ENCODE measurements around the gene PNPLA2.

The PNPLA2 gene, protein sequence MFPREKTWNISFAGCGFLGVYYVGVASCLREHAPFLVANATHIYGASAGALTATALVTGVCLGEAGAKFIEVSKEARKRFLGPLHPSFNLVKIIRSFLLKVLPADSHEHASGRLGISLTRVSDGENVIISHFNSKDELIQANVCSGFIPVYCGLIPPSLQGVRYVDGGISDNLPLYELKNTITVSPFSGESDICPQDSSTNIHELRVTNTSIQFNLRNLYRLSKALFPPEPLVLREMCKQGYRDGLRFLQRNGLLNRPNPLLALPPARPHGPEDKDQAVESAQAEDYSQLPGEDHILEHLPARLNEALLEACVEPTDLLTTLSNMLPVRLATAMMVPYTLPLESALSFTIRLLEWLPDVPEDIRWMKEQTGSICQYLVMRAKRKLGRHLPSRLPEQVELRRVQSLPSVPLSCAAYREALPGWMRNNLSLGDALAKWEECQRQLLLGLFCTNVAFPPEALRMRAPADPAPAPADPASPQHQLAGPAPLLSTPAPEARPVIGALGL

DNA sequence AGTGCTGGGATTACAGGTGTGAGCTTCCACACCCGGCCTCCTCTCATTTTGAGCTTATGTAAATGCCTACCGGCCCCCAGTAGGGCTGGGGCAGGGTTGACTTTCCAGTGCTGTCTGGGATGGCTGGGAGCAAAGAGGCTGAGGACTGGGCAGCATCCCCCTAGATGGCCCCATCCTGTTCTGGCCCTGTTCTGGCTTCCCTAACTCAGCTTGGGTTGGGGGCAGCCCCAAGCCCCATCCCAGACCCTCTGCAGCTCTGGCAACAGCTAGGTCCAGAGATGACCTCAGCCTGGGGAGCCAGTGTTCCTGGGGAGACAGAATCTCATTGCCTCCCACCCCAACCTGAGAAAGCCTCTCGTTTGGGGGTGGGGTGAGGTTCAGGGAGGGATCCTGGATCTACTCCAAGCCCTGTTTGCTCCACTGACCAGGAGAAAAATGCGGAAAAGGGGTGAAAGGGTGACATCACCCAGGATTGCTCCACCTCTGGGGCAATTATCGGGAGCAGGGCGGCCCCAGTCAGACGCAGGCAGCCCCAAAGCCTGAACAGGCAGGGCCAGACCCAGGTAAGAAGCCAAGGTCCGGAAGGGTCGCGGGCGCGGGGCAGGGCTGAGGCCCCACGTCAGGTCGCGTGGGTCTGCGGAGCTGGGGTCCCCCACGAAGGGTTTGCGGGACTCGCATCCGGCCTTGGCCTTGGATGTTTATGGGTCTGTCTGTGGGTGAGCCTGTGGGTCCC is at the start of gene PNPLA2:
PNPLA2 (plus strand) TSS at position 519 of the 733 bp plus-strand sequence. CDS start 805 bp downstream, outside the sequence.
- DNase-seq = no peak

DNA sequence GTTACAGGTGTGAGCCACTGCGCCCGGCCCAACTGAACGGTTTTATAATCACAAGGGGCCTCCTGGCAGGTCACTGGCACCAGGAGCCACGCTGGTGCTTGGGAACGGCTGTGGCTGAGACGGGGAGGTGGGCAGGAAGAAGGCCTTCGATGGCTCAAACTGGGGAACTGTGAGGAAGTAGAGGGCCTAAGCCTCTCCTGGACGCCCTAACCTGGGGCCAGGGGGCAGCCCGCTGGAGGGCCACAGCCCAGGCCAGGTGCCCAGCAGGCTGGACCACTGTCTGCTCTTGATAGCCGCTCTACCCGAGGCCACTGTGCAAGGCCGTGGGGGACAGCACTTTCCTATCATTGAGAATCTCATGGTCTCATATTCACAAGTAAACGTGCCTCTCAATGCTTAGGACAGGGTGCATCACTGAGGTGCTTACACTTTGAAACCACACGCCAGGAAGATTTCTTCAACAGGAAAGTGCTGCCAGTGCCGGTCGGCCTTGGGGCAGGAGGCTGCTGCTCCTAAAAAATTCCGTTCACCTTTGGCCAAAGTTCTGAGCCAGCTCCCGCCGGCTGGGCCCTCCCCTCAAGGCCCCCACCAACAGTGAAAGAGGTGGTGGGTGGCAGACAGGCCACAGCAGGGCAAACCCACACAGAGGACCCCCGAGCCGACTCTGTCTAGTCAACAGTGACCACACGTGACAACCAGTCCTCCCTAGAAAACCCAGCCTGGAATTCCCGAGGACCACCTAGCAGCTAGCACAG is 48.6 kb upstream of the PNPLA2 start:
- no peak for DNase-seq

DNA sequence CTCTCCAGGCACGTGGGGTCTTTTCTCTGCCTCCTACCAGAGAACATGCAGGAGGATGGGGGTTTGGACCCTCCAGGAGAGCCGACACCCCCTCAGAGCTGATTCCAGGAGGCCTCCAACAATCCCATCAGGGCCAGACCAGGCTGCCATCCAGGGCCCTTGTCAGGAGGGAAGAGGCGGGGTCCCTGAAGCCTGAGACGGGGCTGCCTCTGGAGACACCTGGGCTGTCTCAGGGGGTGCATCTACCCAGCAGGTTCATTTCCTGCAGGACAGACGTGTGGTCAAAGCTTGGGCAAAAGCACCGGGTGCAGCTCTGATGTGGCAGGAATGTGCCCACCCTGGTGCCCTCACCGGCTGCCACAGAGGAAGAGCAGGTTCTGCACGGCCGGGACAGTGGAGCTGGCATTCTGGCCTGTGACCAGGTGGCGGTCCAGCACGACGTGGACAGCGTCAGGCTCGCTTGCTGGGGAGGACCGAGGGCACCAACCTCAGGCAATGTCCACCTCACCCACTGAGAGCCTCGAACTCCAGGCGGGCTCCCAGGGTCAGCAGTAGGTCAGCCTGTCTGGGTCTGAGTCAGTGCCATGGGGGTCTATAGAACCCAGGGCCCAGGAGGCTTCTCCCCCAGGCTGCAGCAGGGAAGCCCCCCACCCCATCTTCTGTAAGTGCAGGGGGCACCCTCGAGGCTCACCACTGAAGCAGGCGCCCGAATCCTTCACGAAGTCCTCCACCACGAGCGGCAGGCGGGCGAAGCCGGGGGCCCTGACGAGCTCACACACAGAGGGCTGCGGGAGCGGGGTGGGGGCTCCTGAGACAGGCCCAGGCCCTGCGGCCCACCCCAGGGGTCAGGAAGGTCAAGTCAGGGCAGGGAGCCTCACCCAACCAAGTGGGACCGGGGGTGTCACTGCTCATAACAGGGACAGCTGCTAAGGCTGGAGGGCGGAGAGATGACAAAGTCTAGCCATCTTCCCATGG is 47.8 kb upstream of the PNPLA2 start:
- DNase-seq = no peak

DNA sequence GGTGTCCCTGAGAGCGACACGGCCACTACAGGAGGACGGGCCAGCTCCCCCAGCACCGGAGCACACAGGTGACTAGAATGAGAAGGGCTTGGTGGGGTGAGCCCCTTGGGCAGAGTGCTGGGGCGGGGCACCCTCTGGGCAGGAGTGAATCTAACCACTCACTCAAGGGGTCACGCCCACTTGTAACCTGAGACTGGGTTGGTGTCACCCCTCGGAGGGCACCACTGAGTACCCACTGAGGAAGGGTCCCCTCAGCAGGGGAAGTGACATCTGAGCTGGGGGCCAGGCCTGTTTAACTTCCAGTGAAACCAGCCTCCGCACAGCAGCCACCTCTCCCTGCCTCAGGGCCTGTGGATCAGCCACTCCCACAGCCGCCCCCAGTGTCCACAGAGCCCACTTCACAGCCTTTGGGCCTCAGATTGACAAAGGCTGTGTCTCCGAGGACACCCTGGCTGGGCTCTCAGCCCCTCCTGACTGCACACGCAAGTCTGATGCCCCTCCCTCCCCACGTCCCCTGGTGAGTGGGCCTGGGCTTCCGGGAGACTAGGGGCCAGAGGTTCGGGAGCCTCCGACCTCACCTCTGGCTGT is 47.0 kb upstream of the PNPLA2 start:
- no peak for DNase-seq

DNA sequence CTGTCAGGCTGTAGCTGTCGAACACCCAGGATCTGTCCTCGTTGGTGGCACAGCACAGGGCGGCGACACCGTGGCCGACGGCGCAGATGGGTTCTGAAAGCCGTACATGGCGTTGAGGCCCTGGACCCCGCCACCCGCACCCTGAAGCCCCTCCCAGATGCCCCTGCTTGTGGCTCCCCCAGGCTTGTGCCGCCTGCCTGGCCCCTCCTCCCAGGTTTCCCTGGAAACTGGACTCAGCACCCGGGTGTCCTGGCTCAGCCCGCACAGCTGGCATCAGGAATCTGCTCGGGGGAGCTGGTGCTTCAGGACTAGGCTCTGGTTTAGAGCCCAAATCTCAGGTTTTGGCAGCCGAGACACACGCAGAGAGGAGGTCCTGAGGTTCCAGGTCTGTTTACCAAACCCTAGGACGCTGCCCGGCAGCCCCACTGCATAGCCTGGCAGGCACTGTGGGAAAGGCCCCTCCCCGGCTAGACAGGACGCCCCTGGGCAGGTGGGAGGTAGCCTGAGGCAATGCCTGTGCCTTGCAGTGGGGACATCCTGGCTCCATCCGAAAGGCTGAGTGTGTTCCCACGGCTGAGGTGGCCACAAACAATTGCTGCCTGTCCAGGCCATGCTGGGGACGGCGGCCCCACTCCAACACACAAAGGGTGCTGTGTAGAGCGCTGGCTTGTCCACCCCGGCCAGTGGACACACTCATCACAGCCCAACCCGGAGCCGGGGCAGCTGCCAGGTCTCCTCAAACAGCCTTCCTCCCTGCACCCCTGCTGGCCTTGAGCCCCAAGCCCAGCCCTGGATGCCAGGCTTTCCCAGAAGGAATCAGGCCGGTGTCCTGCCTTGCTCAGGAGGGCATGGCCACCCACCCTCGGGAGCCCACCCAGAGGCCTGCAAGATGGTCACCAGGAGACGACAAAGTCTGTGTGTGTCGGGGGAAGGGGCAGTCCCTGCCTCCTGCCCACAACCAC is 46.0 kb upstream of the PNPLA2 start:
- DNase-seq = no peak

DNA sequence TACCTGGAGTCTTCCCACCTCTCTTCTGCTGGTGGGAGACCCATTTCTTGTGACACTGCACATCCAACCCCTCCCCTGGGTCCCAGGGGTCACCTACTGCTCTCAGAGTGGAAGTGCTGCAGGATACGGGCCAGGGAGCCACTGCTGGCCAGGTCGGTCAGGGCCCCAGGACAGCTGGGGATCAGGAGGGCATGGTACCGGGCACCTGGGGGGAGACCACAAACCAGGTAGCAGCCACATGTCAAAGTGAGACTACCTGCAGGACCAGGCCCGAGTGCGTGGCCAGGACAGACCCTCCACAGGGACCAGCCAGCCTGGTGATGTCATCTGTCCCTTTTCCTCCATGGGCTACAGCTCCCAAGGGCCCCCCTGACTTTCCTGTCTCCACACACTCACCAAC is 45.3 kb upstream of the PNPLA2 start:
- no peak for DNase-seq

DNA sequence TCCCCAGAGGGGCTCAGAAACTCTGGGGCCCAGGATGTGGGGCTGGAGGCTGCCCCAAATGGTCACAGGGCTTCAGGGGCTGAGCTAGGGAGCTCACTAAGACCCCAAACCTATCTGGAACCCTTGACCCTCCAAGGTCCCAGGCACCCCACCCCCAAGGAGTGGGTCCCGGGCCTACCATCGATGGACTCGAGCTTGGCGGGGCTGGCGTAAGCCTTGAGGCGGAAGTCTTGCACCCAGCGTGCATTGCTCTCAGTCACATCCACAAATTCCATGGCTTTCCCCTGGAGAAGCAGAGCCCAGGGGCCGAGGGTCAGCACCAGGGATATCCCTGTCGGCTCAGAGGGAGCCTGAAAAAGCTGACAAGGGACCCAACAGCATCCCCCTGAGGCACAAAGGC is 44.9 kb upstream of the PNPLA2 start:
- DNase-seq = no peak

DNA sequence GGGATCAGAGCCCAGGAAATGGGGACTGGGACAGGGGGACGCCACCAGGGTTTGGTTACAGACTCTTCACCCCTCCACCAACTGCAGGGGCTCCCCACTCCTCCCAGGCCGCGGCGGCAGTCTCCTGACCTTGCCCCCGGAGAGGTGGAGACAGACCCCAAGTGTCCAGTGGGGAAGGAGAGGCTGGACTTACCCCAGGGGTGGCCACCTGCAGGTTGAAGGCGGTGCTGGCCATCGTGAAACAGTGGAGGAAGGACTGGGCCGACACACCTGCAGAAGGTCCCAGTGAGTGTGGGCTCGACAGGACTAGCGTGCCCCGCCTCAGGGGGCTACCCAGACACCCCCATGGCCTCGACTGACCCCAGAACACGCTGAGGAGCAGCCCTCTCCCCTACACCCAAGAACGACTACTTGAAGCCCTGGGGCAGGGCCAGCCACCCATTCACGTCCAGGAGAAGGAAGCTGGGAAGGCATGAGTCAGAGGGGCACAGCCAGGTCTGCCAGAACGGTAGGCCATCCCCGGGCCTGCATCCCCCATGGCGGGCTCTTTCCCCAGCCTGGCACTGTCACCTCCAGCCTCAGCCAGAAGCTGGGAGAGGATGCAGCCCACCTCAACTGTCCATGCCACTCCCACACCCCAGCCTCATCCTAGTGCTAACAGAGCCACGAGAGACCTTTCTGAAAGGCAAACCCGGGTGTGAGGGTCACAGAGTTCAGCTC is 43.7 kb upstream of the PNPLA2 start:
- no peak for DNase-seq

DNA sequence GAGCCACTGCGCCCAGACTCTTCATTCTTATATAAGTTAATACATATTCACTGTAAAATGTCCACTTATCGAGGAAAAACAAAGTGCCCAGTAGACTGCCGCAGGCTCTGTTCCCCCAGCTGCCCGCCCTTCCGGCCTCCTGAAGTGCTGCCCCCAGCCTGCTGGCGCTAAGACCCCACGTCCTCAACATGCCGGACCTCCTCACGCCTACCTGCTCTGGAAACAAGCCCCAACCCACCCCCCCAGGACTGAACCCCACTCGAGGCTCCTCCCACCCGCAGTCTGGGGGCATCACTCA is 42.5 kb upstream of the PNPLA2 start:
- DNase-seq = no peak

DNA sequence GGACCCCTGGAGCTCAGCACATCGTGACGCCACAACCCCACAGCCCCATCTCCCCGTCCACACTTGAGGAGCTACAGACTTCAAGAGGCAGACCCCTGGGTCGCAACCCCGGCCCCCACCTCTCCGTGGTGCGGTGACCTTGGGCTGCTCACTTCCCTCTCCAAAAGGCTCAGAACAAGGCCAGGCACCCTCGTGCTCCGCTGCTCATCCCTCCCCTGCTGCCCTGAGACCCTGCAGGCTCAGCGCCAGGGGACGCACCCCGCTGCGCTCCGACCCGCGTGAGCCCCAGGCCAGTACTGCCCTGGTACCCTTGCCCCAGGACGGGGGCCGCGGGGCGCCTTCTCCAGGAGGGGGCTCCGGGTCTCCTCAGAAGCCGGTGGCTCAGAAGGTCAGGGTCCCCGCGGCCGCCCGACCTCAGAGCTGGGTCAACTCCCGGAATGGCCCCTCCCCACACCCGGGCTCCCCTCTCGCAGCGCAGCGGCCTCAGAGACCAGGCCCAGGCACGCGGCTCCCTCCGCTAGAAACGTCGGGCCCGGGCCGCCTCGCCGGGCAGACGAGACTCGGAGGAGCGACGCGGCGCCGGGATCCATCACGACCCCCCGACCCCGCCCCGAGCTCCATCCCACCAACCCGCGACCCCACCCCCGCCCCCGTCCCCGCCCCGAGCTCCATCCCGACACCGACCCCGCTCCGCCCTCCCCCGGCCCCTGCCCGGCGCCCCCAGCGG is 42.0 kb upstream of the PNPLA2 start:
- DNase-seq = no peak

DNA sequence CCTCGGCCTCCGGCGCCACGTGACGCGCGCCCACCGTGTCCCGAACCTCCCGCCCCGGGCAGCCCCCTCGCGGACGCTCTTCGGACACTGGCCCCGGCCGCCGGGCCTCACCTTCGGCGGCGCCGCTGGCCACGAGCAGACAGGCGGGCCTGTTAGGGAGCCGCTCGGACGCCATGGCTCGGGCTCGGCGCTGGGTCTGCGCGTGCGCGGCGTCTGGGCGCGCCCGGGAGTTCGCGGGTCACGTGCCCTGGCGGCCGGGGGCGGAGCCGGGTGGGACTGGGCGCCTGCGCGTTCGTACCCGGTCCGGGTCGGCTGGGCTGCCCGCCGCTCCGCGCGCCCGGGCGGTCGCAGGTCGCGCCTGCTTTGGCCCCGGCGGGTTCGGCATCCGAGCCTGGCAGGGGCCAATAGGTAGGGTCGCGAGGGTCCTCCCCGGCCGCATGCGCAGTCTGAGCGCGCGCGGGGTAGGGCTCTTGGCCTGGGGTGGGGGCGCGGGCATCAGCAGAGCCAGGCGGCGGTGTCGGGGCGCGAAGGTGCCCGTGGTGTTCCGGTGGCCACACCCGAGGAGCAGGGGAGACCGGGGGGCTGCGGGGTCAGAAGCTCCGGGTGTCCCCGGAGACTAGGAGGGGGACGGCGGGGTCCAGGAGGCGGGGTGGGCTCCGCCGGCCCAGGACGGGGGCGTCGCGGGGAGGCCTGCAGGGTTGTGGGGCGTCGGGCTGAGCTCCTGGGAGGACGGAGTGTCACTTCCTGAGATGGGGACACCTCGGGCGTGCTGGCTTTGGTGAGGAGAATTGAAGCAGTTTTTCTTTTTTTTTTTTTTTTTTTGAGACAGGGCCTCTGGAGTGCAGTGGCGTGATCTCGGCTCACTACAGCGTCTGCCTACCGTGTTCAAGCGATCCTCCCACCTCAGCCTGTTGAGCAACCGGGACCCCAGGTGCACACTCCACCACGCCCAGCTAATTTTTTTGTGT is 41.1 kb upstream of the PNPLA2 start, which contains the start of gene GATD1:
GATD1 (minus strand) TSS at position 200 of the 968 bp plus-strand sequence; CDS start at position 175, 25 bp downstream.
- peak; percentile 93 for DNase-seq

DNA sequence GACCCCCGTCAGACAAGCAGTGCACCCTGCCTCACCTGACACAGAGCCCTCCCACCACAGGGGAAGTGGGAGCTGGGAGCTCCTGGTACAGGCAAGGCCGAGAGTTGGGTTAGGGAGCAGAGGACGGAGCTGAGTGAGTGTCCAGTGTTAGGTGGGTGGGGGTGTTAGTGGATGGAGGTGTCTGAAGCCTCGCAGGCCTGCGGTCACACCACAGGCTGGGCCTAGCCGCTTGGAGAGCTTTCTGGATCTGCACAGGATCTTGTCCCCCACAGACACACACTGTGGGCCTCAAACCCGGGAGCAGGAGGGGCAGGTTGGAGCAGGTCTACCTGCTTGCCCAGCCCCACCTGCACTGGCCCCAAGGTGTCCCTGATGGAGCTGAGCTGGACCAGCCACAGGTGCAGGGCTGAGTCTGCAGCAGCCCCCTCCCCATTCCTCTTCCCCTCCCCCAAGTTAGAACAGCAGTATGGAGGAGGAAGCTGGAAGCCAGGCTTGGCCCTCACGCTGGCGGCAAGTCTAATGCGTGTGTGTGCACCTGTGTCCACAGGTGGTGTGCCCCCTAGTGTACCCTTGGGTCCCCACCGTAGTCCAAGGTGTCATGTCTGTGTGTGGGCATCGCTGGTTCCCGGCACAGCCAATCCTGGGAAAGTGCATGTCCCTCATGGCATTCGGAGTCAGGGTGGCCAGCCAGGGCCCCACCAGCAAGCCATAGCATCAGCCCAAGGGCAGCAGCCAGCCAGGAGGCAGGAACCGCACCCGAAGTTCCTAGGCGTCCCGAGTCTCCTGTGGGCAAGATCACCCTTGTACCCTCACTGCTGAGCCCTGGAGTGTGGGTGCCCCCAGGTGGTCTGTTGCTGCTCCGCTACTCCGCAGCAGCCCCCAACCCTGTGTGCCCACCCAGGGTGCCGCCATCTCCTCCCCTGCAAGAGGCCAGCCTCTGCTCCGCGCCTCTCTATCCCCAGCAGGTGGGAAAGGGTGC is 39.4 kb upstream of the PNPLA2 start:
- no peak for DNase-seq

DNA sequence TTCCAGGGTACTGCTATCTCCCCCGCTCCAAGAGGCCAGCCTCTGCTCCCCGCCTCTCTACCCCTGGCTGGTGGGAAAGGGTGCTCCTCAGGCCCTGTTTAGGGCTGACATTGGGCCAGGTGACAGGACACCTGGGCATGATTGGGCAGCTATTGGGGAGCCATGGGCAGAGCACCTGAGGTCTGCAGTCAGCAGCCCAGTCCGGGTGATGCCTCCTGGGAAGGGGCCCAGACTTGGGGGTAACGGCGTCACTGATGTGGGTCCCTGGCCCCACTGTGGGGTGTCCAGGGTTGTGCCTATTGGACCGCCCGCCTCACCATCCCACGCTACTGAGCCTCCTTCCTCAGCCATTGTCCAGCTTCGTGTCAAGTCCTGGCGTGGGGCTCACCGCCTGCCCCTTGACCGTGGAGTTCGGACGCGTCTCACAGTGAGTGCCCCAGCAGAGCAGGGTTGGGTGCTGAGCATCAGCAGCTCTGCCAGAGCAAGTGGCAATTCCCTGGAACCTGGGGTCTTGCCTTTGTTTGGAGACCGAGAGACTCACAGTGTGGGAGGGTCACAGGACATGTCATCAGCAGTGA is 38.7 kb upstream of the PNPLA2 start:
- no peak for DNase-seq

DNA sequence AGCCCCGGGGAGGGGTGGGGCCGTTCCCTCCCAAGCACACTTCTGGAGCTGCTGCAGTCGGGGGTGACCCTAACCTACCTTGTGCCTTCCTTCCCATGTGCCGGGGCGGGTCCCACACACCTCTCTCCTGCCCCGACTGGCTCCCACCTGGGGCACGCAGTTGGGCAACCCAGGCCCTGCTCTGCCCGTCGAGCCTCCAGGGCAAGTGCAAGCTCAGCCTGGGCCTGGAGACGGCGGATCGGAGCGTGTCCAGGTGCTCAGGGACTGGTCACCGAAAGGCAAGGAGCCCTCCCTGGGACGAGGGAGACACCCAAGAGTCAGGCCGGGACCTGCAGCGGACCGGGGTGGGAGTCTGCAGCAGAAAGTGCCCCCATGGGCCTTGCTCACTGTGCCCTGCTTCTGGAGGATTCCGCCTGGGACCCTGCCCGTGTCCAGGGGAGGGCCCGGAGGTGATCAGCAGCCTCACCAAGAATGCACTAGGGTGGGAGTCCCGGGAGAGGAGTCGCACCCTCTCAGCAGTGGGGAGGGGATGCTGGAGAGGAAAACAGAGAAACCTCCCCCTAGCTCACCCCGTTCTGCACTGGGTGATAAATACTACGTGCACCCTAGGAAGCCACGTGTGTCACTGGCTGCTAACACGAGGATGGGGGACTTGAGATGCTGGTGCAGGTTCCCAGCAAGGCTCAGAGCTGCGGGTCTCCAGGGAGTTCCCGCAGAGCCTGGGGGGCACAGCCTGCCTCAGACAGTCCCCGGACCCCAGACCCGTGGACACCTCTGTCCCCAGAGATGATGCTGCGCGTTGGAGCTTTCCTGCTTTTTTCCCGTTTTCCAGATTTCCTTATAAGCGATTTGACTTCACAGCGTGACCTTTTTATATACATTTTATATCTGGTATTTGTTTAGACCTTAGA is 36.2 kb upstream of the PNPLA2 start:
- DNase-seq = no peak

DNA sequence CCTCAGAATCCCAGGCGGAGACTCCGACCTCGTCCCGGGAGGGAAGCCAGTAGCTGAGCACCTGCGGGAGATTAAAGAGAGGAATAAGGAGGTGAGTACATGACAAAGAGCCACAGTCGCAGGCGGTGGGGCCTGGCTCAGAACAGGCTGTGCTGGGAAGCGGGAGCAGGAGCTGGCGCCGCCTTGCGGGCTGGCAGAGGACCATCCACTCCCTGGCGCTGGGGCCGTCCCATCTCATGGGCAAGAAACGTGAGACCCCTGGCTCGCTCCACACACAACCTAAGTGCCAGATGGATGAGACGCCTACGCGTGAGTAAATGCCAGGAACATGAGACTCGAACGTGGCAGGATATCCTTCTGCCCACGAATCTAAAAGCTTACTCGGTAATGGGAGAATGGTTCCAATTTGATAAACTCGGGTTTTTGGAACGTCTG is 35.1 kb upstream of the PNPLA2 start:
- peak; percentile 39 for DNase-seq
